GM23338 (cell line): ENCODE data around the gene SLC25A42. TPM values are rescaled to one million over a fixed set of nuclear protein-coding genes. Genes with fewer than 3 reads are reported as not detected.

Experiments
- ATAC-seq: fragments of 200-7000 bp; cut with Tn5 transposase; 3 replicates; pipeline ENCODE4 v1.9.1; 2020
- DNase-seq: peaks from one replicate; pipeline ENCODE4 v3.0.0-alpha.2; 2015; ENCODE audit warnings: low spot score
- H2AFZ ChIP-seq: fragments of 200-600 bp; sonication (generic); 2 replicates; pipeline ENCODE4 v1.8.0; 2016; ENCODE audit warnings: antibody characterized with exemption, mild to moderate bottlenecking, moderate library complexity
- H3F3A ChIP-seq: fragments of 200-600 bp; sonication (generic); replicated peaks from 2 replicates; pipeline ENCODE4 v1.8.0; 2017; ENCODE audit warnings: antibody characterized with exemption, mixed run types, low read depth
- H3K27ac ChIP-seq: fragments of 200-600 bp; sonication (generic); 2 replicates; pipeline ENCODE4 v1.6.1; 2016; ENCODE audit warnings: low read depth
- H3K27me3 ChIP-seq: fragments of 200-600 bp; sonication (generic); 2 replicates; pipeline ENCODE4 v1.8.0; 2016; ENCODE audit warnings: mild to moderate bottlenecking, mixed run types, moderate library complexity; ENCODE audit not compliant: insufficient read depth
- H3K36me3 ChIP-seq: fragments of 200-600 bp; sonication (generic); 2 replicates; pipeline ENCODE4 v1.8.0; 2016; ENCODE audit warnings: mild to moderate bottlenecking; ENCODE audit not compliant: insufficient read depth
- H3K4me1 ChIP-seq: fragments of 200-600 bp; sonication (generic); 2 replicates; pipeline ENCODE4 v1.8.0; 2016; ENCODE audit warnings: mild to moderate bottlenecking, moderate library complexity; ENCODE audit not compliant: insufficient read depth
- H3K4me2 ChIP-seq: fragments of 200-600 bp; sonication (generic); 2 replicates; pipeline ENCODE4 v1.7.1; 2017; ENCODE audit warnings: mixed run types
- H3K4me3 ChIP-seq: fragments of 200-600 bp; sonication (generic); 2 replicates; pipeline ENCODE4 v1.6.1; 2016; ENCODE audit warnings: mixed run types
- H3K79me2 ChIP-seq: fragments of 200-600 bp; sonication (generic); replicated peaks from 2 replicates; pipeline ENCODE4 v1.8.0; 2017; ENCODE audit warnings: mild to moderate bottlenecking; ENCODE audit not compliant: insufficient read depth
- H3K9me2 ChIP-seq: fragments of 200-600 bp; sonication (generic); 2 replicates; pipeline ENCODE4 v1.8.0; 2017; ENCODE audit not compliant: insufficient read depth
- H4K20me1 ChIP-seq: fragments of 200-600 bp; sonication (generic); replicated peaks from 2 replicates; pipeline ENCODE4 v1.8.0; 2017; ENCODE audit warnings: mild to moderate bottlenecking; ENCODE audit not compliant: insufficient read depth
- H3K27ac Mint-ChIP-seq: 2 replicates; pipeline ENCODE4 v1.8.0; 2020; ENCODE audit warnings: inconsistent platforms, mild to moderate bottlenecking, moderate library complexity, mixed read lengths
- H3K27me3 Mint-ChIP-seq: 3 replicates; pipeline ENCODE4 v1.8.0; 2022; ENCODE audit warnings: low read depth, mild to moderate bottlenecking, moderate library complexity, mixed read lengths, inconsistent platforms; ENCODE audit not compliant: insufficient read depth, poor library complexity
- H3K36me3 Mint-ChIP-seq: 3 replicates; pipeline ENCODE4 v1.8.0; 2021; ENCODE audit warnings: low read depth, mild to moderate bottlenecking, inconsistent platforms, moderate library complexity, mixed read lengths
- H3K4me1 Mint-ChIP-seq: 3 replicates; pipeline ENCODE4 v1.8.0; 2020; ENCODE audit warnings: mild to moderate bottlenecking, inconsistent platforms, mixed read lengths
- H3K4me3 Mint-ChIP-seq: 3 replicates; pipeline ENCODE4 v1.8.0; 2021; ENCODE audit warnings: moderate library complexity, mild to moderate bottlenecking, inconsistent platforms, mixed read lengths
- H3K9me3 Mint-ChIP-seq: 3 replicates; pipeline ENCODE4 v1.8.0; 2020; ENCODE audit warnings: moderate library complexity, mild to moderate bottlenecking, inconsistent platforms, mixed read lengths
- CREB1 ChIP-seq: fragments of 250-450 bp; sonication (Bioruptor Pico); IDR thresholded peaks from 2 replicates; pipeline ENCODE4 v1.5.0; 2020; ENCODE audit warnings: low read depth, mild to moderate bottlenecking, moderate library complexity
- EZH2 ChIP-seq: fragments of 200-600 bp; sonication (generic); IDR thresholded peaks from one replicate; pipeline ENCODE4 v1.8.0; 2017; ENCODE audit warnings: antibody characterized with exemption, mild to moderate bottlenecking, low read depth; ENCODE audit not compliant: unreplicated experiment
- EZH2phosphoT487 ChIP-seq: fragments of 200-600 bp; sonication (generic); IDR thresholded peaks from one replicate; pipeline ENCODE4 v1.8.1; 2018; ENCODE audit warnings: antibody characterized with exemption; ENCODE audit not compliant: unreplicated experiment
- JUNB ChIP-seq: IDR thresholded peaks from one replicate; pipeline ENCODE4 v1.6.1; 2016; ENCODE audit warnings: antibody characterized with exemption; ENCODE audit not compliant: unreplicated experiment
- NANOG ChIP-seq: IDR thresholded peaks from 2 replicates; pipeline ENCODE4 v1.6.1; 2016; ENCODE audit warnings: antibody characterized with exemption, borderline replicate concordance
- POLR2AphosphoS5 ChIP-seq: IDR thresholded peaks from 2 replicates; pipeline ENCODE4 v1.6.1; 2016; ENCODE audit warnings: antibody characterized with exemption, low read depth
- STAT1 ChIP-seq: IDR thresholded peaks from one replicate; pipeline ENCODE4 v1.6.1; 2016; ENCODE audit warnings: antibody characterized with exemption; ENCODE audit not compliant: unreplicated experiment
- ZNF114 ChIP-seq: fragments of 250-450 bp; sonication (Bioruptor Pico); IDR thresholded peaks from 2 replicates; pipeline ENCODE4 v1.5.0; 2020; ENCODE audit warnings: mild to moderate bottlenecking, moderate library complexity
- ZNF331 ChIP-seq: fragments of 250-450 bp; sonication (Bioruptor Pico); IDR thresholded peaks from 2 replicates; pipeline ENCODE4 v1.5.0; 2020; ENCODE audit warnings: low read depth, mild to moderate bottlenecking, moderate library complexity
- polyA plus RNA-seq: library from polyadenylated mRNA; unstranded; fragments of >200 nt; fragmentation: Nextera tagmentation; extraction: Ambion mirVana; gene quantifications from 2 replicates; pipeline ENCODE4 v1.2.1, GENCODE V29; 2016
- total RNA-seq: library from RNA; depleted of rRNA; stranded (reverse); fragments of >200 nt; shearing (Covaris generic); gene quantifications from 2 replicates; pipeline ENCODE4 v1.2.3, GENCODE V29; 2014
- TF ChIP-seq, protein P1 (sequence below): IDR thresholded peaks from one replicate; pipeline ENCODE4 v1.6.1; 2018; ENCODE audit warnings: antibody characterized with exemption; ENCODE audit not compliant: unreplicated experiment
- TF ChIP-seq, protein P2 (sequence below): fragments of 250-450 bp; sonication (Bioruptor Pico); IDR thresholded peaks from 2 replicates; pipeline ENCODE4 v1.5.0; 2020; ENCODE audit warnings: mild to moderate bottlenecking, moderate library complexity

The SLC25A42 gene
- total and polyA plus RNA-seq, 2 experiments from 2014 or later, result 7.3 to 7.6 TPM

GRCh38 chr19:19043481-19043880 lies 20.3 kb upstream of the SLC25A42 start:
- no peaks in the 10 kb centered on the region for H3K4me1 Mint-ChIP-seq
- no peaks in the 10 kb centered on the region for H3F3A ChIP-seq
- peaks cover 55% of the 10 kb centered on the region for H3K36me3 Mint-ChIP-seq
- peaks cover 19% of the 10 kb centered on the region for H3K36me3 ChIP-seq
- no peak for ATAC-seq
- no peak overlapping the region for H3K27ac Mint-ChIP-seq
- H3K4me2 ChIP-seq, result no peak overlapping the region
- H4K20me1 ChIP-seq, result peaks cover 45% of the 10 kb centered on the region
- H3K4me1 ChIP-seq, result no peaks in the 10 kb centered on the region
- TF ChIP-seq, protein P1, sequence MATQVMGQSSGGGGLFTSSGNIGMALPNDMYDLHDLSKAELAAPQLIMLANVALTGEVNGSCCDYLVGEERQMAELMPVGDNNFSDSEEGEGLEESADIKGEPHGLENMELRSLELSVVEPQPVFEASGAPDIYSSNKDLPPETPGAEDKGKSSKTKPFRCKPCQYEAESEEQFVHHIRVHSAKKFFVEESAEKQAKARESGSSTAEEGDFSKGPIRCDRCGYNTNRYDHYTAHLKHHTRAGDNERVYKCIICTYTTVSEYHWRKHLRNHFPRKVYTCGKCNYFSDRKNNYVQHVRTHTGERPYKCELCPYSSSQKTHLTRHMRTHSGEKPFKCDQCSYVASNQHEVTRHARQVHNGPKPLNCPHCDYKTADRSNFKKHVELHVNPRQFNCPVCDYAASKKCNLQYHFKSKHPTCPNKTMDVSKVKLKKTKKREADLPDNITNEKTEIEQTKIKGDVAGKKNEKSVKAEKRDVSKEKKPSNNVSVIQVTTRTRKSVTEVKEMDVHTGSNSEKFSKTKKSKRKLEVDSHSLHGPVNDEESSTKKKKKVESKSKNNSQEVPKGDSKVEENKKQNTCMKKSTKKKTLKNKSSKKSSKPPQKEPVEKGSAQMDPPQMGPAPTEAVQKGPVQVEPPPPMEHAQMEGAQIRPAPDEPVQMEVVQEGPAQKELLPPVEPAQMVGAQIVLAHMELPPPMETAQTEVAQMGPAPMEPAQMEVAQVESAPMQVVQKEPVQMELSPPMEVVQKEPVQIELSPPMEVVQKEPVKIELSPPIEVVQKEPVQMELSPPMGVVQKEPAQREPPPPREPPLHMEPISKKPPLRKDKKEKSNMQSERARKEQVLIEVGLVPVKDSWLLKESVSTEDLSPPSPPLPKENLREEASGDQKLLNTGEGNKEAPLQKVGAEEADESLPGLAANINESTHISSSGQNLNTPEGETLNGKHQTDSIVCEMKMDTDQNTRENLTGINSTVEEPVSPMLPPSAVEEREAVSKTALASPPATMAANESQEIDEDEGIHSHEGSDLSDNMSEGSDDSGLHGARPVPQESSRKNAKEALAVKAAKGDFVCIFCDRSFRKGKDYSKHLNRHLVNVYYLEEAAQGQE, result no peak
- TF ChIP-seq EZH2 (no peak), NANOG (no peak), ZNF331 (CRISPR knock-in tag) (no peak), JUNB (no peak), EZH2phosphoT487 (no peak), CREB1 (CRISPR knock-in tag) (no peak), STAT1 (no peak)
- no peaks in the 10 kb centered on the region for H3K9me2 ChIP-seq
- DNase-seq, result no peak
- H3K27ac ChIP-seq, result no peak overlapping the region
- no peak overlapping the region for H2AFZ ChIP-seq
- no peaks in the 10 kb centered on the region for H3K27me3 ChIP-seq
- H3K4me3 ChIP-seq, result no peak overlapping the region
- peaks cover 39% of the 10 kb centered on the region for H3K79me2 ChIP-seq
- no peaks in the 10 kb centered on the region for H3K27me3 Mint-ChIP-seq
- H3K4me3 Mint-ChIP-seq, result no peak overlapping the region
- H3K9me3 Mint-ChIP-seq, result peaks cover 8% of the 10 kb centered on the region; the same call in 2 of the 3 replicates

- Histone ChIP-seq H3K9me2 (no peaks in the 10 kb centered on the region), H3K79me2 (peaks cover 35% of the 10 kb centered on the region), H4K20me1 (peaks cover 41% of the 10 kb centered on the region), H3K27ac (no peak overlapping the region), H3F3A (no peaks in the 10 kb centered on the region), H2AFZ (no peak overlapping the region), H3K4me2 (no peak overlapping the region), H3K4me1 (no peaks in the 10 kb centered on the region), H3K36me3 (peaks cover 15% of the 10 kb centered on the region), H3K4me3 (no peak overlapping the region), H3K27me3 (no peaks in the 10 kb centered on the region)
- Mint-ChIP-seq H3K27me3 (no peaks in the 10 kb centered on the region), H3K27ac (no peak overlapping the region), H3K9me3 (peaks cover 4% of the 10 kb centered on the region; the same call in 2 of the 3 replicates), H3K4me1 (no peaks in the 10 kb centered on the region), H3K36me3 (peaks cover 51% of the 10 kb centered on the region), H3K4me3 (no peak overlapping the region)
- no peak for DNase-seq
- ATAC-seq, result no peak
- TF ChIP-seq, protein P2, sequence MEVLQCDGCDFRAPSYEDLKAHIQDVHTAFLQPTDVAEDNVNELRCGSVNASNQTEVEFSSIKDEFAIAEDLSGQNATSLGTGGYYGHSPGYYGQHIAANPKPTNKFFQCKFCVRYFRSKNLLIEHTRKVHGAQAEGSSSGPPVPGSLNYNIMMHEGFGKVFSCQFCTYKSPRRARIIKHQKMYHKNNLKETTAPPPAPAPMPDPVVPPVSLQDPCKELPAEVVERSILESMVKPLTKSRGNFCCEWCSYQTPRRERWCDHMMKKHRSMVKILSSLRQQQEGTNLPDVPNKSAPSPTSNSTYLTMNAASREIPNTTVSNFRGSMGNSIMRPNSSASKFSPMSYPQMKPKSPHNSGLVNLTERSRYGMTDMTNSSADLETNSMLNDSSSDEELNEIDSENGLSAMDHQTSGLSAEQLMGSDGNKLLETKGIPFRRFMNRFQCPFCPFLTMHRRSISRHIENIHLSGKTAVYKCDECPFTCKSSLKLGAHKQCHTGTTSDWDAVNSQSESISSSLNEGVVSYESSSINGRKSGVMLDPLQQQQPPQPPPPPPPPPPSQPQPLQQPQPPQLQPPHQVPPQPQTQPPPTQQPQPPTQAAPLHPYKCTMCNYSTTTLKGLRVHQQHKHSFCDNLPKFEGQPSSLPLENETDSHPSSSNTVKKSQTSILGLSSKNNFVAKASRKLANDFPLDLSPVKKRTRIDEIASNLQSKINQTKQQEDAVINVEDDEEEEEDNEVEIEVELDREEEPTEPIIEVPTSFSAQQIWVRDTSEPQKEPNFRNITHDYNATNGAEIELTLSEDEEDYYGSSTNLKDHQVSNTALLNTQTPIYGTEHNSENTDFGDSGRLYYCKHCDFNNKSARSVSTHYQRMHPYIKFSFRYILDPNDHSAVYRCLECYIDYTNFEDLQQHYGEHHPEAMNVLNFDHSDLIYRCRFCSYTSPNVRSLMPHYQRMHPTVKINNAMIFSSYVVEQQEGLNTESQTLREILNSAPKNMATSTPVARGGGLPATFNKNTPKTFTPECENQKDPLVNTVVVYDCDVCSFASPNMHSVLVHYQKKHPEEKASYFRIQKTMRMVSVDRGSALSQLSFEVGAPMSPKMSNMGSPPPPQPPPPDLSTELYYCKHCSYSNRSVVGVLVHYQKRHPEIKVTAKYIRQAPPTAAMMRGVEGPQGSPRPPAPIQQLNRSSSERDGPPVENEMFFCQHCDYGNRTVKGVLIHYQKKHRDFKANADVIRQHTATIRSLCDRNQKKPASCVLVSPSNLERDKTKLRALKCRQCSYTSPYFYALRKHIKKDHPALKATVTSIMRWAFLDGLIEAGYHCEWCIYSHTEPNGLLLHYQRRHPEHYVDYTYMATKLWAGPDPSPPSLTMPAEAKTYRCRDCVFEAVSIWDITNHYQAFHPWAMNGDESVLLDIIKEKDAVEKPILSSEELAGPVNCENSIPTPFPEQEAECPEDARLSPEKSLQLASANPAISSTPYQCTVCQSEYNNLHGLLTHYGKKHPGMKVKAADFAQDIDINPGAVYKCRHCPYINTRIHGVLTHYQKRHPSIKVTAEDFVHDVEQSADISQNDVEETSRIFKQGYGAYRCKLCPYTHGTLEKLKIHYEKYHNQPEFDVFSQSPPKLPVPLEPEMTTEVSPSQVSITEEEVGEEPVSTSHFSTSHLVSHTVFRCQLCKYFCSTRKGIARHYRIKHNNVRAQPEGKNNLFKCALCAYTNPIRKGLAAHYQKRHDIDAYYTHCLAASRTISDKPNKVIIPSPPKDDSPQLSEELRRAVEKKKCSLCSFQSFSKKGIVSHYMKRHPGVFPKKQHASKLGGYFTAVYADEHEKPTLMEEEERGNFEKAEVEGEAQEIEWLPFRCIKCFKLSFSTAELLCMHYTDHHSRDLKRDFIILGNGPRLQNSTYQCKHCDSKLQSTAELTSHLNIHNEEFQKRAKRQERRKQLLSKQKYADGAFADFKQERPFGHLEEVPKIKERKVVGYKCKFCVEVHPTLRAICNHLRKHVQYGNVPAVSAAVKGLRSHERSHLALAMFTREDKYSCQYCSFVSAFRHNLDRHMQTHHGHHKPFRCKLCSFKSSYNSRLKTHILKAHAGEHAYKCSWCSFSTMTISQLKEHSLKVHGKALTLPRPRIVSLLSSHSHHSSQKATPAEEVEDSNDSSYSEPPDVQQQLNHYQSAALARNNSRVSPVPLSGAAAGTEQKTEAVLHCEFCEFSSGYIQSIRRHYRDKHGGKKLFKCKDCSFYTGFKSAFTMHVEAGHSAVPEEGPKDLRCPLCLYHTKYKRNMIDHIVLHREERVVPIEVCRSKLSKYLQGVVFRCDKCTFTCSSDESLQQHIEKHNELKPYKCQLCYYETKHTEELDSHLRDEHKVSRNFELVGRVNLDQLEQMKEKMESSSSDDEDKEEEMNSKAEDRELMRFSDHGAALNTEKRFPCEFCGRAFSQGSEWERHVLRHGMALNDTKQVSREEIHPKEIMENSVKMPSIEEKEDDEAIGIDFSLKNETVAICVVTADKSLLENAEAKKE, result no peak
- TF ChIP-seq ZNF114 (no peak), POLR2AphosphoS5 (no peak), EZH2phosphoT487 (no peak), EZH2 (no peak)
Observed at GRCh38 chr19:19043881-19044280, 19.9 kb upstream of the SLC25A42 start.
